Mesenchymal stem cell (in vitro differentiated cells and primary cell): Measurements from ENCODE around the gene ANKS6.

Experiments
- DNase-seq: peaks from one replicate; pipeline ENCODE4 v3.0.0-alpha.2; 2013
- H2AFZ ChIP-seq: one replicate; pipeline ENCODE4 v1.6.1; 2013; ENCODE audit warnings: low read depth, mild to moderate bottlenecking, control low read depth, inconsistent platforms, low read length, moderate library complexity
- H2AK5ac ChIP-seq: 2 replicates; pipeline ENCODE4 v1.6.1; 2013; ENCODE audit warnings: low read length, moderate library complexity, mild to moderate bottlenecking, inconsistent platforms; ENCODE audit not compliant: severe bottlenecking
- H2BK120ac ChIP-seq: one replicate; pipeline ENCODE4 v1.6.1; 2013; ENCODE audit warnings: low read depth, mild to moderate bottlenecking, inconsistent platforms, low read length, moderate library complexity
- H2BK12ac ChIP-seq, 2 experiments: one replicate each; pipeline ENCODE4 v1.6.1; 2013; ENCODE audit warnings: inconsistent platforms in 2 of 2, low read length in 2 of 2, mild to moderate bottlenecking in 2 of 2, moderate library complexity in 2 of 2, control low read depth in 1 of 2
- H2BK15ac ChIP-seq: one replicate; pipeline ENCODE4 v1.6.1; 2013; ENCODE audit warnings: mild to moderate bottlenecking, low read depth, inconsistent platforms; ENCODE audit not compliant: poor library complexity, severe bottlenecking
- H2BK5ac ChIP-seq: 2 replicates; pipeline ENCODE4 v1.6.1; 2013; ENCODE audit warnings: low read depth, mild to moderate bottlenecking, low read length, control low read depth, inconsistent platforms; ENCODE audit not compliant: poor library complexity, severe bottlenecking
- H3K14ac ChIP-seq, 2 experiments: one replicate each; pipeline ENCODE4 v1.6.1; 2013; ENCODE audit warnings: inconsistent platforms in 2 of 2, low read length in 2 of 2, control low read depth in 1 of 2, mild to moderate bottlenecking in 1 of 2, moderate library complexity in 1 of 2
- H3K18ac ChIP-seq, 2 experiments: one replicate each; pipeline ENCODE4 v1.6.1; 2013; ENCODE audit warnings: inconsistent platforms in 2 of 2, low read length in 2 of 2, control low read depth in 1 of 2, low read depth in 1 of 2, mild to moderate bottlenecking in 1 of 2
- H3K23ac ChIP-seq, 2 experiments: one replicate each; pipeline ENCODE4 v1.6.1; 2013; ENCODE audit warnings: inconsistent platforms in 2 of 2, low read length in 2 of 2, mild to moderate bottlenecking in 2 of 2, moderate library complexity in 2 of 2, control low read depth in 1 of 2
- H3K27ac ChIP-seq: 2 replicates; pipeline ENCODE4 v1.5.1; 2013; ENCODE audit warnings: mild to moderate bottlenecking, moderate library complexity, low read length, control low read depth, inconsistent platforms; ENCODE audit not compliant: poor library complexity, severe bottlenecking
- H3K27me3 ChIP-seq, 2 experiments: 2 replicates each; pipeline versions ENCODE4 v1.6.1 to v1.7.0; 2013; ENCODE audit warnings: low read length in 2 of 2, mild to moderate bottlenecking in 2 of 2, moderate library complexity in 2 of 2, control low read depth in 1 of 2, inconsistent platforms in 1 of 2; ENCODE audit not compliant: control insufficient read depth in 1 of 2, insufficient read depth in 1 of 2
- H3K36me3 ChIP-seq, 2 experiments: 2 replicates each; pipeline versions ENCODE4 v1.6.1 to v1.7.0; 2013; ENCODE audit warnings: low read length in 2 of 2, control low read depth in 1 of 2, inconsistent platforms in 1 of 2, low read depth in 1 of 2, mild to moderate bottlenecking in 1 of 2; ENCODE audit not compliant: insufficient read depth in 2 of 2, control insufficient read depth in 1 of 2
- H3K4ac ChIP-seq, 2 experiments: one replicate each; pipeline ENCODE4 v1.6.1; 2013; ENCODE audit warnings: inconsistent platforms in 2 of 2, low read length in 2 of 2, mild to moderate bottlenecking in 2 of 2, moderate library complexity in 2 of 2, control low read depth in 1 of 2, low read depth in 1 of 2
- H3K4me1 ChIP-seq: 2 replicates; pipeline ENCODE4 v1.6.1; 2013; ENCODE audit warnings: low read depth, low read length, control low read depth; ENCODE audit not compliant: control insufficient read depth, insufficient read depth
- H3K4me2 ChIP-seq: 2 replicates; pipeline ENCODE4 v1.6.1; 2013; ENCODE audit warnings: low read length, mild to moderate bottlenecking, inconsistent platforms; ENCODE audit not compliant: poor library complexity, severe bottlenecking
- H3K4me3 ChIP-seq, 2 experiments: 2 replicates each; pipeline versions ENCODE4 v1.5.1 to v1.7.0; 2013; ENCODE audit warnings: low read length in 2 of 2, mild to moderate bottlenecking in 2 of 2, control low read depth in 1 of 2, low read depth in 1 of 2; ENCODE audit not compliant: insufficient read depth in 1 of 2
- H3K79me1 ChIP-seq: replicated peaks from 2 replicates; pipeline ENCODE4 v1.6.1; 2013; ENCODE audit warnings: mild to moderate bottlenecking, control low read depth, low read length, inconsistent platforms; ENCODE audit not compliant: poor library complexity, severe bottlenecking
- H3K9ac ChIP-seq: 2 replicates; pipeline ENCODE4 v1.7.0; 2013; ENCODE audit warnings: mild to moderate bottlenecking, low read length, moderate library complexity
- H3K9me3 ChIP-seq: 2 replicates; pipeline ENCODE4 v1.7.0; 2013; ENCODE audit warnings: mild to moderate bottlenecking, low read length; ENCODE audit not compliant: control insufficient read depth
- H4K8ac ChIP-seq: one replicate; pipeline ENCODE4 v1.6.1; 2013; ENCODE audit warnings: inconsistent platforms, mild to moderate bottlenecking, low read length, moderate library complexity
- H4K91ac ChIP-seq: one replicate; pipeline ENCODE4 v1.6.1; 2013; ENCODE audit warnings: mild to moderate bottlenecking, low read length, inconsistent platforms
- WGBS: methylation state at CpG from one replicate; pipeline ENCODE4 v1.1.7; 2013; ENCODE audit warnings: mixed read lengths; 5-methylcytosine and 5-hydroxymethylcytosine counted together

The ANKS6 gene

GRCh38 chr9:98834386-98834785 is 38.0 kb upstream of the ANKS6 start:
- Histone ChIP-seq H3K79me1 (no peaks in the 10 kb centered on the region), H3K36me3 (peaks cover 0 to 75% of the 10 kb centered on the region in 2 experiments), H3K23ac (no peak overlapping the region), H4K91ac (no peak overlapping the region), H3K9ac (no peak overlapping the region), H3K4ac (no peak overlapping the region), H2AK5ac (no peak overlapping the region), H2BK15ac (no peak overlapping the region), H3K27ac (no peak overlapping the region), H2BK12ac (no peak overlapping the region), H3K27me3 (no peaks in the 10 kb centered on the region), H2BK120ac (no peak overlapping the region), H2AFZ (no peak overlapping the region), H3K18ac (no peak overlapping the region), H3K9me3 (no peaks in the 10 kb centered on the region), H4K8ac (no peak overlapping the region), H3K4me3 (no peak overlapping the region), H3K14ac (no peak overlapping the region), H2BK5ac (no peak overlapping the region), H3K4me1 (no peaks in the 10 kb centered on the region), H3K4me2 (no peak overlapping the region)
- DNase-seq: no peak
- WGBS: 86% methylated on average over 9 of the region's 9 CpGs

- Histone ChIP-seq H3K27me3 (no peaks in the 10 kb centered on the region), H3K36me3 (peaks cover 0 to 66% of the 10 kb centered on the region in 2 experiments), H2BK120ac (no peak overlapping the region), H3K9me3 (no peaks in the 10 kb centered on the region), H4K91ac (no peak overlapping the region), H3K27ac (no peak overlapping the region), H4K8ac (no peak overlapping the region), H2AFZ (no peak overlapping the region), H2BK12ac (no peak overlapping the region), H2BK5ac (no peak overlapping the region), H2BK15ac (no peak overlapping the region), H3K4ac (no peak overlapping the region), H3K18ac (no peak overlapping the region), H3K4me1 (no peaks in the 10 kb centered on the region), H2AK5ac (no peak overlapping the region), H3K14ac (no peak overlapping the region), H3K23ac (no peak overlapping the region), H3K9ac (no peak overlapping the region), H3K4me3 (no peak overlapping the region), H3K4me2 (no peak overlapping the region), H3K79me1 (no peaks in the 10 kb centered on the region)
- DNase-seq: no peak
- WGBS: 88% methylated on average over 9 of the region's 9 CpGs
These were observed 37.0 kb upstream of the ANKS6 start for GRCh38 chr9:98833090-98833956.

DNA sequence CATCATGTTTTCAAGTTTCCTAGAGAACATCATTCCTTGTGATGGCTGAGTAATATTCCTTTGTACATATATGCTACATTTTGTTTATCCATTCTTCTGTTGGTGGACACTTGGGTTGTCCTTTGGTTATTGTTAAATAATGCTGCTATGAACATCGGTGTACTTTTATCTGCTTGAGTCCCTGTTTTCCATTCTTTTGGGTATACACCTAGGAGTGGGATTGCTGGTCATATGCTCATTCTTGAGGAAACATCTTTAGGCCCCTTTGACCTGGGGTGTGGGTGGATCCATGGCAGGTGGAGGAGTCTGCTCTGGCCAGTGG is 36.4 kb upstream of the ANKS6 start:
- WGBS: 100% methylated on average over 1 of the region's 1 CpG
- DNase-seq: no peak
- no peak overlapping the region for H3K4ac ChIP-seq
- H3K18ac ChIP-seq: no peak overlapping the region
- no peak overlapping the region for H3K4me3 ChIP-seq
- no peaks in the 10 kb centered on the region for H3K9me3 ChIP-seq
- no peaks in the 10 kb centered on the region for H3K27me3 ChIP-seq
- no peaks in the 10 kb centered on the region for H3K4me1 ChIP-seq
- no peak overlapping the region for H2AK5ac ChIP-seq
- H2BK120ac ChIP-seq: no peak overlapping the region
- no peak overlapping the region for H3K4me2 ChIP-seq
- H3K79me1 ChIP-seq: no peaks in the 10 kb centered on the region
- H2BK15ac ChIP-seq: no peak overlapping the region
- H3K14ac ChIP-seq: no peak overlapping the region
- H4K8ac ChIP-seq: no peak overlapping the region
- H4K91ac ChIP-seq: no peak overlapping the region
- H3K36me3 ChIP-seq: peaks cover 0 to 66% of the 10 kb centered on the region in 2 experiments
- H3K27ac ChIP-seq: no peak overlapping the region
- no peak overlapping the region for H2BK12ac ChIP-seq
- no peak overlapping the region for H3K23ac ChIP-seq
- no peak overlapping the region for H3K9ac ChIP-seq
- H2BK5ac ChIP-seq: no peak overlapping the region
- no peak overlapping the region for H2AFZ ChIP-seq

DNA sequence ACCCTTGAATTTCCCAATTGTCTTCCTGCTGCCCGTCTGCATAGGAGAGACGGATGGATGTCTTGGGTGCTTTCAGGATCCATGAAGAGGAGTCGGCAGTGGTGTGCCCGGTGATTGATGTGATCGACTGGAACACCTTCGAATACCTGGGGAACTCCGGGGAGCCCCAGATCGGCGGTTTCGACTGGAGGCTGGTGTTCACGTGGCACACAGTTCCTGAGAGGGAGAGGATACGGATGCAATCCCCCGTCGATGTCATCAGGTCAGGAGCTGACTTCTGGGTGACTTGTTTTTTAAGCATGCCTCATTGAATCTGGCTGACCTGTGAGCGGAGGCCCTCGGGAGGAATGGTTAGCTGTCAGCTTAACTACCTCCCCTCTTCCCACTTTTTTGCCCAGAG is 35.3 kb upstream of the ANKS6 start:
- peaks cover 0 to 66% of the 10 kb centered on the region in 2 experiments for H3K36me3 ChIP-seq
- no peak overlapping the region for H3K4ac ChIP-seq
- H4K91ac ChIP-seq: no peak overlapping the region
- no peak overlapping the region for H2BK5ac ChIP-seq
- H3K4me2 ChIP-seq: no peak overlapping the region
- H4K8ac ChIP-seq: no peak overlapping the region
- 93% methylated on average over 16 of the region's 16 CpGs for WGBS
- H3K27ac ChIP-seq: no peak overlapping the region
- H2BK120ac ChIP-seq: no peak overlapping the region
- no peak overlapping the region for H2BK12ac ChIP-seq
- no peak for DNase-seq
- no peak overlapping the region for H3K23ac ChIP-seq
- H2AK5ac ChIP-seq: no peak overlapping the region
- H3K79me1 ChIP-seq: no peaks in the 10 kb centered on the region
- no peak overlapping the region for H3K14ac ChIP-seq
- H3K9ac ChIP-seq: no peak overlapping the region
- H3K4me1 ChIP-seq: no peaks in the 10 kb centered on the region
- H3K4me3 ChIP-seq: no peak overlapping the region
- no peak overlapping the region for H3K18ac ChIP-seq
- no peak overlapping the region for H2BK15ac ChIP-seq
- no peak overlapping the region for H2AFZ ChIP-seq
- H3K9me3 ChIP-seq: no peaks in the 10 kb centered on the region
- no peaks in the 10 kb centered on the region for H3K27me3 ChIP-seq
